ENCODE data around the gene CBX5.

Gene CBX5

DNA sequence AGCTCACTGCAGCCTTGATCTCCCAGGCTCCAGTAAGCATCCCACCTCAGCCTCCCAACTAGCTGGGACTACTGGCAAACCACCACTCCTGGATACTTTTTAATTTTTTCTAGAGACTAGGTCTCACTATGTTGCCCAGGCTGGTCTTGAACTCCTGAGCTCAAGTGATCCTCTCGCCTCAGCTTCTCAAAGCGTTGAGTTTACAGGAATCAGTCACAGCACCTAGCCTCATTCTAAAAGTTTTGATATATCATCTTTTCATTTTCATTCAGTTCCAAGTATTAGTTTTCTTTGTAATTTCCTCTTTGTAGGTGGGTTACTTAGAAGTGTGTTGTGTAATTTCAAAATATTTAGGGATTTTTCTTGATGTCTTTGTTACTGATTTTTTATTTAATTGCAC, 9.6 kb downstream of the CBX5 start:
- no peak for TF ChIP-seq CTCF (IDR thresholded peaks at IDR 0.05; ENCODE audit: low read length, missing control alignments)
- H3K4me3 ChIP-seq (replicated peaks; ENCODE audit: low read depth, low read length) = no peak overlapping the region
- no peak for DNase-seq (ENCODE audit: low read depth)

- TF ChIP-seq CTCF (IDR thresholded peaks at IDR 0.05; ENCODE audit: low read length, missing control alignments) = no peak
- H3K4me3 ChIP-seq (replicated peaks; ENCODE audit: low read depth, low read length) = no peak overlapping the region
- DNase-seq (ENCODE audit: low read depth) = no peak
These were observed 13.1 kb downstream of the CBX5 start for GRCh38 chr12:54266852-54267251.

DNA sequence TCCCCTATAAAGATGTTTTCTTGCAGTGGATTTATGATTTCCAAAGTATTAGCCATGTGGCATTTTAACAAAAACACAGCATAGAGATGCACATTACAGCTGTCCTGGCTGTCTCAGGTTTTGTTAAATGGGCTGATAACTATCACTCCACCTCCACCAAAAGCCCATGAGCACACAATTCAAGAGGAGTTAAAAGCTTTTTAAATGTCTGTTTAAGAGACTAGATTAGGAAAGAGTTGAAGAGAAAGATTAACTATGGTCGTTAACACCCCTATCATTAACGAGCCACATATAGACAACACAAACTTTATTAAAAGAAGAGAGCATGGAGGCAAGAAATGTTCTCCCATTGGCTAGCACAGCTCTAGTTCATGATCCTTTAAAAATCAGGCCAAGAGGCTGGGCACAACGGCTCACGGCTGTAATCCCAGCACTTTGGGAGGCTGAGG, 14.5 kb downstream of the CBX5 start:
- DNase-seq (ENCODE audit: low read depth) = no peak
- H3K4me3 ChIP-seq (replicated peaks; ENCODE audit: low read depth, low read length) = no peak overlapping the region
- no peak for TF ChIP-seq CTCF (IDR thresholded peaks at IDR 0.05; ENCODE audit: low read length, missing control alignments)

DNA sequence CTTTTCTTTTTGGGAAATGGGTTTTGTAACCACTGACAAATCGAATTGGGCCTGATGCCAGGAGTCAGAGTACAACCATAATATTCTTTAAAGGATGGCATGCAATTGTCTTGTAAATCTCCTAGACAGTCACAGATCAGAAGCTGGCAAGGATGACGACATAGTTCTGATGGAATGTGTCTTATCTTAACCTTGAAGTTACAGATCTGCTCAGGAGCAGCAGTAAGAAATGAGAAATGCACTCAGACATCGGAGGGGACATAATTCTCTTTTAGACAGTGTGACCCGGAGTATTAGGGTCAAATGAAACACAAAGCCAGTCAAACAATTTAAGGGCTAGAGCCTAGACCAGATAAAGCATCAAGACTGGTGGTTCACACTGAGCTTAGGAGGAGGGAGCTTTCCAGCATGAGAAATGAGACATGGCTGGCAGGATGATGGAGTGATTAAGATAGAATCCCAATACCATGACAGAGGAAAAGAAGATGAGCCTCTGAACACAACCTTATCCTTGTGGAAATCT, 17.5 kb downstream of the CBX5 start:
- no peak for TF ChIP-seq CTCF (IDR thresholded peaks at IDR 0.05; ENCODE audit: low read length, missing control alignments)
- no peak overlapping the region for H3K4me3 ChIP-seq (replicated peaks; ENCODE audit: low read depth, low read length)
- DNase-seq (ENCODE audit: low read depth) = peak; percentile 58

GRCh38 chr12:54261815-54262402, 18.0 kb downstream of the CBX5 start:
- TF ChIP-seq CTCF (IDR thresholded peaks at IDR 0.05; ENCODE audit: low read length, missing control alignments) = no peak
- no peak for DNase-seq (ENCODE audit: low read depth)
- H3K4me3 ChIP-seq (replicated peaks; ENCODE audit: low read depth, low read length) = no peak overlapping the region

GRCh38 chr12:54259194-54260011, 20.5 kb downstream of the CBX5 start:
- peak; percentile 89 for DNase-seq (ENCODE audit: low read depth)
- H3K4me3 ChIP-seq (replicated peaks; ENCODE audit: low read depth, low read length) = peak overlapping the region; percentile 57
- no peak for TF ChIP-seq CTCF (IDR thresholded peaks at IDR 0.05; ENCODE audit: low read length, missing control alignments)

All from fibroblast of pulmonary artery (primary cell).